ENCODE results near the gene TMEM120B. TPM values are rescaled to one million over a fixed set of nuclear protein-coding genes. Genes with fewer than 3 reads are reported as not detected.

Gene TMEM120B
- total and polyA plus RNA-seq, 2 of the 13 experiments (the other 11 are each of a cell fraction or from before 2014, with no cell fraction given): 7.1 to 12.9 TPM

- peaks cover 44% of the 10 kb centered on the region for H3K4me1 ChIP-seq (ENCODE audit: insufficient read depth, low read length)
- peaks cover 62% of the 10 kb centered on the region for H3K79me2 ChIP-seq (ENCODE audit: insufficient read depth, low read length)
- no peaks in the 10 kb centered on the region; a peak in 1 of 5 replicates for H3K27me3 ChIP-seq (ENCODE audit: control insufficient read depth in 1 of 2, insufficient read depth in 2 of 2, low read length in 2 of 2)
- peak overlapping the region; percentile 99 for H3K27ac ChIP-seq (ENCODE audit: extremely low read length, insufficient read depth, low read length)
- no peak for DNase-seq (ENCODE audit: low spot score)
- intact Hi-C loops (cut with micrococcal nuclease; ENCODE audit: unreplicated experiment) (no loop called here), in situ Hi-C loops (cut with HindIII; ENCODE audit: extremely low pct_ligation_motif_present, low pct_unique_long_range_greater_than_20kb) (no loop called here)
- 0 out of 2 replicates have a peak, but pooled peaks cover 2% of the 10 kb centered on the region for H4K20me1 ChIP-seq (ENCODE audit: insufficient read depth, low read length)
- ATAC-seq: no peak
- no peaks in the 10 kb centered on the region for H3K9me3 ChIP-seq (ENCODE audit: low read length)
- H3K4me2 ChIP-seq (ENCODE audit: low read depth, low read length): peak overlapping the region; percentile 96
- ChIA-PET POLR2A (interaction anchor here (0.6 to 14.5 kb wide), 16 partner anchors 4 to 830 kb away, joined by 3 to 393 read pairs (median 6); partner anchors contain the start of genes HPD, PSMD9, RHOF and SETD1B), CTCF (ENCODE audit: low intra/inter-chr PET ratio, low total read pairs) (no interaction called here)
- TSS peak; percentile 92 for BruUV-seq (replicated peaks)
- FAIRE-seq: no peak
- H3K9ac ChIP-seq (ENCODE audit: insufficient read depth, low read depth, low read length): peak overlapping the region; percentile 98
- H3K36me3 ChIP-seq (replicated peaks in 1 of 2; ENCODE audit: control insufficient read depth in 1 of 2, insufficient read depth in 2 of 2, low read length in 2 of 2): peaks cover 0 to under 1% of the 10 kb centered on the region in 2 experiments; a peak in 1 of 5 replicates
- no peak overlapping the region for H2AFZ ChIP-seq (ENCODE audit: low read length)
- 0% methylated on average over 1 of the region's 1 CpG for WGBS (ENCODE audit: low lambda C conversion rate)
- peak overlapping the region; percentile 71 to 80 (median 79) for H3K4me3 ChIP-seq (replicated peaks in 1 of 3; ENCODE audit: insufficient read depth in 1 of 3, low read depth in 2 of 3, low read length in 3 of 3)
- TF ChIP-seq MEIS2 (CRISPR knock-in tag; IDR thresholded peaks at IDR 0.05) (0 out of 2 replicates have a peak, but pooled peaks have one; percentile 18), KDM5A (IDR thresholded peaks at IDR 0.05; ENCODE audit: borderline replicate concordance, low read length) (peak; percentile 24; the same call in 1 of the 2 replicates), ZNF354B (CRISPR knock-in tag; IDR thresholded peaks at IDR 0.05) (0 out of 2 replicates have a peak, but pooled peaks have one; percentile 3), HNF1B (CRISPR knock-in tag; IDR thresholded peaks at IDR 0.05) (no peak), HNRNPL (IDR thresholded peaks at IDR 0.05; ENCODE audit: low read depth, low read length) (no peak), KLF6 (CRISPR knock-in tag; IDR thresholded peaks at IDR 0.05) (no peak), ZNF740 (CRISPR knock-in tag; IDR thresholded peaks at IDR 0.05) (no peak), POGZ (CRISPR knock-in tag; IDR thresholded peaks at IDR 0.05) (no peak), ZNF280D (CRISPR knock-in tag; IDR thresholded peaks at IDR 0.05) (peak; percentile 71; the same call in 1 of the 2 replicates), SRSF4 (IDR thresholded peaks at IDR 0.05; ENCODE audit: low read depth, low read length, poor library complexity, severe bottlenecking) (no peak), UBTF (CRISPR knock-in tag; IDR thresholded peaks at IDR 0.05) (no peak), WIZ (CRISPR knock-in tag; IDR thresholded peaks at IDR 0.05) (no peak), RELA (CRISPR knock-in tag; IDR thresholded peaks at IDR 0.05) (no peak), ZSCAN12 (CRISPR knock-in tag; IDR thresholded peaks at IDR 0.05) (0 out of 2 replicates have a peak, but pooled peaks have one; percentile 25)
Observed at GRCh38 chr12:121802485-121802842, 89.9 kb downstream of the TMEM120B start.
